Spleen (tissue), 11 donors: Measurements from ENCODE around the gene PCCA. TPM values are rescaled to one million over a fixed set of nuclear protein-coding genes. Genes with fewer than 3 reads are reported as not detected.

ENCODE experiments used
- DNase-seq: peaks from one replicate; pipeline ENCODE4 v3.0.0-alpha.2; 2020
- H3K27ac ChIP-seq, 8 donors: fragments of 200-600 bp; sonication (generic) in 7 of 8; 1 replicate in 4 of 8; 2 replicates in 4 of 8; pipeline versions ENCODE4 v1.5.0 to v1.8.0; 2016 to 2021; ENCODE audit warnings: inconsistent platforms in 4 of 8, mild to moderate bottlenecking in 4 of 8, moderate library complexity in 1 of 8
- H3K27me3 ChIP-seq, 7 donors: fragments of 200-600 bp; sonication (generic) in 6 of 7; replicated peaks in 1 of 7; 1 replicate in 4 of 7; 2 replicates in 3 of 7; pipeline versions ENCODE4 v1.5.0 to v1.8.0; 2016 to 2021; ENCODE audit warnings: inconsistent platforms in 3 of 7, mild to moderate bottlenecking in 1 of 7
- H3K36me3 ChIP-seq, 6 donors: fragments of 200-600 bp; sonication (generic) in 5 of 6; 1 replicate in 4 of 6; 2 replicates in 2 of 6; pipeline versions ENCODE4 v1.5.0 to v1.8.0; 2016 to 2021; ENCODE audit warnings: inconsistent platforms in 2 of 6
- H3K4me1 ChIP-seq, 6 donors: fragments of 200-600 bp; sonication (generic) in 5 of 6; 1 replicate in 3 of 6; 2 replicates in 3 of 6; pipeline versions ENCODE4 v1.5.0 to v1.8.0; 2016 to 2021; ENCODE audit warnings: inconsistent platforms in 3 of 6
- H3K4me3 ChIP-seq, 8 donors: fragments of 200-600 bp; sonication (generic) in 7 of 8; 1 replicate in 4 of 8; 2 replicates in 4 of 8; pipeline versions ENCODE4 v1.5.0 to v1.8.0; 2016 to 2021; ENCODE audit warnings: inconsistent platforms in 4 of 8, mild to moderate bottlenecking in 4 of 8, moderate library complexity in 2 of 8
- H3K9me3 ChIP-seq, 8 donors: fragments of 200-600 bp; sonication (generic) in 7 of 8; 1 replicate in 4 of 8; 2 replicates in 4 of 8; pipeline versions ENCODE4 v1.5.0 to v1.8.0; 2016 to 2021; ENCODE audit warnings: inconsistent platforms in 4 of 8
- POLR2A ChIP-seq, 3 donors: fragments of 450-650 bp; IDR thresholded peaks; one replicate each; pipeline ENCODE4 v1.5.1; 2017; ENCODE audit warnings: antibody characterized with exemption in 3 of 3, mild to moderate bottlenecking in 1 of 3
- POLR2AphosphoS5 ChIP-seq, 3 donors: sonication (generic); formaldehyde crosslinking; IDR thresholded peaks; one replicate each; pipeline ENCODE4 v1.5.1; 2017; ENCODE audit warnings: antibody characterized with exemption in 3 of 3
- WGBS, 5 donors: extraction: QIAGEN DNeasy Blood & Tissue Kit in 3 of 5; methylation state at CpG; one replicate each; pipeline versions ENCODE4 v1.1.5 to v1.1.7; 2013 to 2018; 5-methylcytosine and 5-hydroxymethylcytosine counted together
- intact Hi-C: fragments of 100-400 bp; cut with DNase I; formaldehyde crosslinking; loops from one replicate; pipeline ENCODE4 v1.15.0; 2023; ENCODE audit warnings: low total_unique reads
- polyA plus RNA-seq, 3 donors: library from polyadenylated mRNA; stranded (reverse); fragments of 200-250 nt; gene quantifications; one replicate each; pipeline ENCODE4 v1.2.1, GENCODE V29; 2013
- total RNA-seq, 7 donors: library from RNA; depleted of rRNA in 3 of 7; stranded (reverse); fragments of >200 nt in 3 of 7; fragmentation: NEBNext Ultra II Directional in 4 of 7; extraction: Animal tissue kit (Norgen Biotek cat#: 25700) in 4 of 7; gene quantifications; one replicate each; pipeline versions ENCODE4 v1.1.0 to v1.2.1, GENCODE V29; 2016 to 2021
- TF ChIP-seq, protein P1 (sequence below), 11 experiments: fragments of 200-600 bp in 7 of 11; fragments of 450-650 bp in 4 of 11; sonication (generic) in 4 of 11; IDR thresholded peaks in 8 of 11; conservative IDR thresholded peaks in 3 of 11; 1 replicate in 7 of 11; 2 replicates in 4 of 11; pipeline versions ENCODE4 v1.4.0 to v1.8.0; 2016 to 2021; ENCODE audit warnings: antibody characterized with exemption in 11 of 11, inconsistent platforms in 4 of 11, mild to moderate bottlenecking in 1 of 11
- donor health status: healthy with polysubstance abuse.
- donor health status: DM: no; HTN: no; CAD: no; lungs with moderate emphysema.
- donor health status: DM: no; HTN: no; CAD: no.
- donor health status: Bipolar disorder and iron deficiency.
- donor health status: healthy.
- donor health status: DM: no; HTN: no; CAD: no.
- donor health status: DM: yes; HTN: yes; CAD: no.

The PCCA gene
- total and polyA plus RNA-seq, 10 donors = 9.3 to 54.9 (median 43.9) TPM

DNA sequence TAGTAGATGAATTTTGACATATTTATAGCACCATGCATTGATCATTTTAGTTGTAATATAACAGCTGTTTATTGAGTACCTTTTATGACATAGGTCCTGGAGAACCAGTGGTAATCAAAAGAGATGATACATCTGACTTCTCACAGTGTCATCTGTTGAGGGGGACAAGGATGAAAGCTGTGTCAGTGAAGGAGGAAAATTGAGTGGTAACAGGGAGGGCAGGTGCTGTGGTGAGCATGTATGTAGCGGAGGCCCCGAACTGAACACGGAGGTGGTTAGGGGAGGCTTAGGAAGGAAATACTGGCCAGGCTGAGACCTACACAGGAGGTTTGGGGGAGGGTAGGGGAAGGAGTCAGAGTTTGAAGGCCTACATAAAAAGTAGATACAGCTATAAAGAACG is 300.0 kb downstream of the PCCA start:
- intact Hi-C loops = no loop called here
- no peak for DNase-seq

DNA sequence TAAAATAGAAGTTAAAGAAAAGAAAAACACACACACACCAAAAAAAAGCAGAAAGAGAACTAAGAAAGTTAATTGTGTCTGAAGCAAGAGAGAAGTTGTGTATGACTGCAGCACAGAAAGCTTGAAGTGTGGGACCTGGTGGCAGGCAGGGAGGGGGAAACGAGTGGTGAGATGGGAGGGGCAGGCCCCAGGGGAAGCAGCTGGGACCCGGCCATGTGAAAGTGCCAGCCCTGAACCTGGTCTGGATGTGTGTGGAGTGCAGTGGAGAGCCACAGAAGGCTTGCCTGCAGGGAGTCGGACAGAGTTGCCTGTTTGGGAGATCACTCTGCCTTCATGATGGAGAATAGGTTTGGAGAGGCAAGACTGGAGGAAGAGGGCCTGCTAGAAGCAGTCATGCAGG is 300.7 kb downstream of the PCCA start:
- Histone ChIP-seq H3K9me3 (no peaks in the 10 kb centered on the region), H3K36me3 (peaks cover 0 to 23% (median 1%) of the 10 kb centered on the region in 6 donors), H3K27ac (no peak overlapping the region), H3K4me1 (peaks cover 0 to 12% (median 5%) of the 10 kb centered on the region in 6 donors), H3K27me3 (no peaks in the 10 kb centered on the region), H3K4me3 (no peak overlapping the region)
- no peak for DNase-seq
- intact Hi-C loops = no loop called here
- WGBS, 5 donors = 55 to 77% (median 71%) methylated on average over 3 of the region's 3 CpGs
- no peak for TF ChIP-seq POLR2A (IDR thresholded peaks at IDR 0.05)
- TF ChIP-seq POLR2AphosphoS5 (IDR thresholded peaks at IDR 0.05) = no peak
- TF ChIP-seq, protein P1, sequence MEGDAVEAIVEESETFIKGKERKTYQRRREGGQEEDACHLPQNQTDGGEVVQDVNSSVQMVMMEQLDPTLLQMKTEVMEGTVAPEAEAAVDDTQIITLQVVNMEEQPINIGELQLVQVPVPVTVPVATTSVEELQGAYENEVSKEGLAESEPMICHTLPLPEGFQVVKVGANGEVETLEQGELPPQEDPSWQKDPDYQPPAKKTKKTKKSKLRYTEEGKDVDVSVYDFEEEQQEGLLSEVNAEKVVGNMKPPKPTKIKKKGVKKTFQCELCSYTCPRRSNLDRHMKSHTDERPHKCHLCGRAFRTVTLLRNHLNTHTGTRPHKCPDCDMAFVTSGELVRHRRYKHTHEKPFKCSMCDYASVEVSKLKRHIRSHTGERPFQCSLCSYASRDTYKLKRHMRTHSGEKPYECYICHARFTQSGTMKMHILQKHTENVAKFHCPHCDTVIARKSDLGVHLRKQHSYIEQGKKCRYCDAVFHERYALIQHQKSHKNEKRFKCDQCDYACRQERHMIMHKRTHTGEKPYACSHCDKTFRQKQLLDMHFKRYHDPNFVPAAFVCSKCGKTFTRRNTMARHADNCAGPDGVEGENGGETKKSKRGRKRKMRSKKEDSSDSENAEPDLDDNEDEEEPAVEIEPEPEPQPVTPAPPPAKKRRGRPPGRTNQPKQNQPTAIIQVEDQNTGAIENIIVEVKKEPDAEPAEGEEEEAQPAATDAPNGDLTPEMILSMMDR (IDR thresholded peaks at IDR 0.05 in 8 of 11, conservative IDR thresholded peaks at IDR 0.05 in 3 of 11) = no peak

More for the DNA sequence above, 300.0 kb downstream of the PCCA start:
- H3K27ac ChIP-seq = no peak overlapping the region
- TF ChIP-seq, protein P1 (IDR thresholded peaks at IDR 0.05 in 8 of 11, conservative IDR thresholded peaks at IDR 0.05 in 3 of 11) = no peak
- TF ChIP-seq POLR2AphosphoS5 (IDR thresholded peaks at IDR 0.05) = no peak
- no peak for TF ChIP-seq POLR2A (IDR thresholded peaks at IDR 0.05)
- H3K4me3 ChIP-seq = no peak overlapping the region
- no peaks in the 10 kb centered on the region for H3K9me3 ChIP-seq
- H3K36me3 ChIP-seq = peaks cover 0 to 23% (median 1%) of the 10 kb centered on the region in 6 donors
- 50 to 79% (median 71%) methylated on average over 4 of the region's 4 CpGs for WGBS, 5 donors
- no peaks in the 10 kb centered on the region for H3K27me3 ChIP-seq
- H3K4me1 ChIP-seq = peaks cover 0 to 12% (median 5%) of the 10 kb centered on the region in 6 donors

DNA sequence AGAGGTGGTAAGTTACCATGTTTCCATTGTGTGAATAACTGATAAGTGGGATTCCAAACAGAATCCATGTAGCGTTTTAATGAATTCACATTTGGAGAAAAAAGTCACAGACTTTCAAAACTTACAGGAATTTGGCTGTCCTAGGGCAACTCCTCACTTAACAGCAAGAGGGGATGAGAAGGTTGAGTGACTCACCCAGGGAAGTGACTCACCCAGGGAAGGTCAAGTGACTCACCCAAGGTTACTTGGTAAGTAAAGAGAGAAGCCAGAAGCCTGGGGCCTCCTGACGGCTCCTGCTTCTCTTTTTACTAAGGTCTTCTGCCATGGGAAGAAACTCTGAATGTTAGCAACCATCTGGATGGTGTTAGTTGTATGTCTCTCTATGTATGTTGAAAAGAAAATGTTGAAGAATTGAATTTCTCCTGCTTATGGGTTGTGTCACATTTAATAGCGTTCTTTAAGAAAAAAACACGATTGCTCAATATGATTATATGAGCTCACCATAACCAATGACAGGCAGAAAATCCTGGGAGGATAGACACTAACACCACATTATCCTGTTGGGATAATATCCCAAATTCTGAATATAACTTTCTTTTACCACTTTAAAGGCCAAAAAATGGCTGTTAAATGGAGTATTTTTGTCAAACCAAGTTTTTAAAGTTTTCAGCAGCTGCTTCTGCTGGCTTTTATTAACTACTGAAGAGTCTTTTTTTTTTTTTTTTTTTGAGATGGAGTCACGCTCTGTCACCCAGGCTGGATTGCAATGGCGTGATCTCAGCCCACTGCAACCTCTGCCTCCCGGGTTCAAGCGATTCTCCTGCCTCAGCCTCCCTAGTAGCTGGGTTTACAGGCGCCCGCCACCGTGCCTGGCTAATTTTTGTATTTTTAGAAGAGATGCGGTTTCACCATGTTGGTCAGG is 304.1 kb downstream of the PCCA start:
- Histone ChIP-seq H3K4me3 (no peak overlapping the region), H3K27ac (peak overlapping the region in 7 of 8 donors; percentile 24 to 68 (median 52)), H3K36me3 (no peaks in the 10 kb centered on the region), H3K4me1 (peaks cover 0 to 12% (median 5%) of the 10 kb centered on the region in 6 donors), H3K9me3 (no peaks in the 10 kb centered on the region), H3K27me3 (no peaks in the 10 kb centered on the region)
- no peak for DNase-seq
- intact Hi-C loops = no loop called here
- 72 to 85% (median 76%) methylated on average over 12 of the region's 12 CpGs for WGBS, 5 donors
- TF ChIP-seq POLR2A (IDR thresholded peaks at IDR 0.05) (no peak), POLR2AphosphoS5 (IDR thresholded peaks at IDR 0.05) (peak in 1 of 3 donors; percentile 72)
- TF ChIP-seq, protein P1 (IDR thresholded peaks at IDR 0.05 in 8 of 11, conservative IDR thresholded peaks at IDR 0.05 in 3 of 11) = no peak

DNA sequence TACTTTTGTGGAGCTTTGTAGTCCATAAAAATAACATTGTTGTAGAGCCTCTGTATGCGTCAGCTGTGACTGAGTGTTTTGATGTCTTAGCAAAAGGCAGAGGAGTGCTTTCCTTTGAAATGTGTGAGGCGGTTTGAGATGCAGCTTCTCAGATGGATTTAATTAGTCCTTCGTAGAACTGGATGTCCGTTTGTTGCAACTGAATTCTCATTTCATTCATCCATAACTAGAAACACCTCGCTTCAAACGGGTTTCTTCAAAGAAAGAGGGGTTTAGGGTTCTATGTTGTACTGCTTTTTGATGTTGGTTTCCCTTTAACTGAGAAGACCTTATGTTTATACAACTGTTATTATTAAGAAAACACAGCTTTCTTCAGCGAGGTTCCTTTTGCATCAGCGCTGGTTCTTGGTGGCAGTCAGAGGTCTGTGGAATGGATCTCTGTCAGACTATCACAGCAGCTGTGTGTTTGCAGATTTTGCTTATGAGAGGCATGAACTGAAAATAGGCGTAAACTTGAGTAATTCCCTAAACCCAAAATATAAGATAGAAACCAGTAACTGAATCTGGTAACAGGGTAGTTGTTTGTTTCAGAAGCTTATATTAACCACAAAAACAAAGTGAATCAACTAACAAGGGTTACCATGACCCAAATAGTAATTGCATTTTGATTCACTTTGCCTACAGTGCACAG is 305.3 kb downstream of the PCCA start:
- H3K4me3 ChIP-seq = no peak overlapping the region
- no peaks in the 10 kb centered on the region for H3K9me3 ChIP-seq
- no peaks in the 10 kb centered on the region for H3K27me3 ChIP-seq
- H3K4me1 ChIP-seq = peaks cover 0 to 12% (median 5%) of the 10 kb centered on the region in 6 donors
- DNase-seq = no peak
- H3K36me3 ChIP-seq = no peaks in the 10 kb centered on the region
- TF ChIP-seq POLR2AphosphoS5 (IDR thresholded peaks at IDR 0.05) (no peak), POLR2A (IDR thresholded peaks at IDR 0.05) (no peak)
- TF ChIP-seq, protein P1 (IDR thresholded peaks at IDR 0.05 in 8 of 11, conservative IDR thresholded peaks at IDR 0.05 in 3 of 11) = no peak
- 75 to 83% (median 79%) methylated on average over 9 of the region's 9 CpGs for WGBS, 5 donors
- intact Hi-C loops = no loop called here
- peak overlapping the region in 1 of 8 donors; percentile 68 for H3K27ac ChIP-seq
